ENCODE results near the gene FRMD4A. TPM values are rescaled to one million over a fixed set of nuclear protein-coding genes. Genes with fewer than 3 reads are reported as not detected.

Gene FRMD4A
- total RNA-seq, 2 donors from 2014 or later, result 0.35 to 0.50 TPM

DNA sequence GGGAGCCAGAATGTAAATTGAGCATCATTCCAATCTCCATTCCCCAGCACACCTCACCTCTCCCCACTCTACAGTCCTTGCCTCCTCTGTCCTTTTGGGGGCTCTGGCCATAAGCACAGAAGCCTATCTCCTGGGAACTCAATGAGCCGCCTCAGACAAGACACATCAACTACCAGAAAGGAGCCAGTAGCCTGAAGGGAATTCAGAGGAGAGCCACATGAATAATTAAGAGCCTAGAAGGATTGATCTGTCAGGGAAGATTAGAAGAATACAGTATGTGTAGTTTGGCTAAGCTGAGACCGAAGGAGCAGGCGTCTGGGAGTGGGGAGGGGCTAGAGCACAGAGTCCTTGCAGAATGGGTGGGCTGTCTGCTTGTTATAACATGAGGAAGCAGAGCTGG lies 31.2 kb downstream of the FRMD4A start:
- H3K27ac Mint-ChIP-seq, result no peak overlapping the region
- no peaks in the 10 kb centered on the region for H3K36me3 Mint-ChIP-seq (ENCODE audit: insufficient read depth in 2 of 2)
- H3K4me1 Mint-ChIP-seq (ENCODE audit: low read depth), result no peaks in the 10 kb centered on the region
- peaks cover 15% of the 10 kb centered on the region for H3K27me3 Mint-ChIP-seq (ENCODE audit: low read depth)
- no peak for ATAC-seq (replicated peaks in 1 of 2)
- DNase-seq, result no peak
- H3K9me3 Mint-ChIP-seq, result no peaks in the 10 kb centered on the region
- H3K4me3 Mint-ChIP-seq, result no peak overlapping the region

DNA sequence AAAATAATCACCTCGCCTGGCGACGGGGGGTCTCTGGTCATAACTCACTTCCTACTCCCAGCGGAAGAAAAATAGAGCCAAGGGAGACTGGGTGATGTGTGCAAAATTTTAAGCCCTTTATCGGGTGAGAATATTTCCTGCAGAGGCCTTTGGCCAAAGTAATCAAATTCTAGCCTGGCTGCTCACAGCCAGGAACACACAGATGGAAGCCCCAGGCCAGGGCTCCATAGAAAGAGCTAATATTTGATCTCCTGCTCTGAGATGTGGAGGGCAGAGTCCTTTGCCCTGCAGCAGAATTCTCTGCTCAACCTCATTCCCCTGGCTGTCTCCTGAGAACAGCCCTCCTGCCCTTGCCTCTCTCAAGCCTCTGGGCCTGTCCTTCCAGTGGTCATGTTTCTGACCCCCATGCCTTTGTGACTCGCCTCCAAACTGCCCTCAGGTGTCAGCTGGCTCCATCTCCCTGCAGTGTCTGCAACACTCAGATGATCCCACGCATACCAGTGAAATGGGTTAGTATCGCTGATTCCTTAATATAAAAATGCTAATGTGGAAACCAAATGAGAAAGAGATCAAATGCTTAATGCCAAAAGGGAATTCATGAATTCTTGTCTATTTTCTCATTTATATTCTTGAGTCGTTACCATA lies 34.5 kb downstream of the FRMD4A start:
- no peak for DNase-seq

DNA sequence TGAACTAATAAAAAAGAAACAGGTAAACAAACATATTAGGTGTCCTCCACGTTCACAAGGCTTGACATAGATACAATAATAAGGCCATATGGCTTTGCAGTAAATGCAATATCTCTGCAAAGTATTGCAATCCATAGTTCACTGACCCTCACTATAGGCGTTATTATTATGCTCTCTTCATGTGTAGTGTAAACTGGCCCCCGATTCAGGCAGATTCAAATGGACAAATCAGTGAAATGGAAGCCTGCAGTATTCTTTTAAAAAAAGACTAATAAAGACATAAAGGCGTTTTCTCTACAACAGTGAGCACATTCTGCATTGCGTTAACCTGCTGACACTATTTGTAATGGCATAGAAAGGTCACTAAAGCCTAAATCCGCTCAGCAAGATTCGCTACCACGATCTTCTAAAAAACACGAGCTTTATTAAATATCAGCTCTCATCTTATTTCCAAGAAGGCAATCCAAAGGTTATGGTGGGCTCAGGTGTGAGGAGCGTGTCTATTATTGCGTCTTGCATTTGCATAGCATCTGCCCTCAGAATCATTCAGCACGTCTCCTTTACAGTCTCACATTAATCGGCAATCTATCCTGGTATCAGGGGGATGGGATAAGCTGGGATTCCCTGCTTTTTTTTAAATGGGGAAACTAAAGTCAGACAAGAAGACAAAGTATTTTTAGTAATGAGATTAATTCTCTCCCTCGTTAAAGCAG lies 36.2 kb downstream of the FRMD4A start:
- no peaks in the 10 kb centered on the region for H3K4me1 Mint-ChIP-seq (ENCODE audit: low read depth)
- peaks cover 4 to 10% of the 10 kb centered on the region in 2 donors for H3K9me3 Mint-ChIP-seq
- ATAC-seq (replicated peaks in 1 of 2) (no peak), DNase-seq (no peak)
- peaks cover 15% of the 10 kb centered on the region for H3K27me3 Mint-ChIP-seq (ENCODE audit: low read depth)
- no peak overlapping the region for H3K4me3 Mint-ChIP-seq
- no peak overlapping the region for H3K27ac Mint-ChIP-seq
- H3K36me3 Mint-ChIP-seq (ENCODE audit: insufficient read depth in 2 of 2), result peaks cover 3 to 6% of the 10 kb centered on the region in 2 donors

More for the DNA sequence above, 34.5 kb downstream of the FRMD4A start:
- H3K36me3 Mint-ChIP-seq (ENCODE audit: insufficient read depth in 2 of 2), result peaks cover 3% of the 10 kb centered on the region in 2 donors
- H3K4me3 Mint-ChIP-seq, result no peak overlapping the region
- no peak for ATAC-seq (replicated peaks in 1 of 2)
- H3K27ac Mint-ChIP-seq, result no peak overlapping the region
- peaks cover 3 to 10% of the 10 kb centered on the region in 2 donors for H3K9me3 Mint-ChIP-seq
- no peaks in the 10 kb centered on the region for H3K4me1 Mint-ChIP-seq (ENCODE audit: low read depth)
- H3K27me3 Mint-ChIP-seq (ENCODE audit: low read depth), result peaks cover 15% of the 10 kb centered on the region

DNA sequence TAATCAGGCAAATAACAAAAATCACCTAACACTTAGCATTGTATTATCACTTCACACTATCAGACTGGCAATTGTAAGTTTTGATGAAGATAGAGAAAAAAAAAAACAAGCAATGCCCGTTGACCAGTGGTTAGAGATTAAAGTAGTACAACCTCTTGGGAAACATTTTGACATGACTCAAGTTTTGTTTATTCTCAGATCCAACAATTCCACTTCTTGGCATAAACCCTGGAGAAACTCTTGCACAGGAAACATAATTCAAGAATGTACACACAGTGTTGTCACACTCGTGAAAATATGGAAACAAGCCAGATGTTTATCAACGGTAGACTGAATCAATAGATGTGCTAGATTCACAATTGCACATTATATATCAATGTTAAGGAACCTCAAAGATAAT lies 37.2 kb downstream of the FRMD4A start:
- Mint-ChIP-seq H3K27ac (no peak overlapping the region), H3K36me3 (ENCODE audit: insufficient read depth in 2 of 2) (peaks cover 3 to 6% of the 10 kb centered on the region in 2 donors), H3K9me3 (peaks cover 4 to 10% of the 10 kb centered on the region in 2 donors), H3K4me3 (no peak overlapping the region), H3K4me1 (ENCODE audit: low read depth) (no peaks in the 10 kb centered on the region), H3K27me3 (ENCODE audit: low read depth) (peaks cover 19% of the 10 kb centered on the region)
- DNase-seq, result no peak
- ATAC-seq (replicated peaks in 1 of 2), result no peak

GRCh38 chr10:14291296-14291695 lies 39.4 kb downstream of the FRMD4A start:
- DNase-seq (no peak), ATAC-seq (replicated peaks in 1 of 2) (no peak)
- Mint-ChIP-seq H3K4me1 (ENCODE audit: low read depth) (peaks cover 6% of the 10 kb centered on the region), H3K27me3 (ENCODE audit: low read depth) (peaks cover 26% of the 10 kb centered on the region), H3K27ac (no peak overlapping the region), H3K36me3 (ENCODE audit: insufficient read depth in 2 of 2) (peaks cover 3 to 6% of the 10 kb centered on the region in 2 donors), H3K9me3 (peaks cover 7 to 10% of the 10 kb centered on the region in 2 donors), H3K4me3 (no peak overlapping the region)

- H3K27ac Mint-ChIP-seq, result no peak overlapping the region
- peaks cover 6% of the 10 kb centered on the region for H3K4me1 Mint-ChIP-seq (ENCODE audit: low read depth)
- H3K27me3 Mint-ChIP-seq (ENCODE audit: low read depth), result peaks cover 38% of the 10 kb centered on the region
- peaks cover 0 to 4% of the 10 kb centered on the region in 2 donors for H3K9me3 Mint-ChIP-seq
- H3K4me3 Mint-ChIP-seq, result no peak overlapping the region
- peaks cover 0 to 3% of the 10 kb centered on the region in 2 donors for H3K36me3 Mint-ChIP-seq (ENCODE audit: insufficient read depth in 2 of 2)
- ATAC-seq (replicated peaks in 1 of 2), result no peak
- DNase-seq, result no peak
Observed at GRCh38 chr10:14285941-14286560, 44.7 kb downstream of the FRMD4A start.

GRCh38 chr10:14282276-14282675 lies 48.4 kb downstream of the FRMD4A start:
- no peak overlapping the region for H3K4me3 Mint-ChIP-seq
- H3K9me3 Mint-ChIP-seq, result peaks cover 0 to 2% of the 10 kb centered on the region in 2 donors
- peaks cover under 1% of the 10 kb centered on the region for H3K4me1 Mint-ChIP-seq (ENCODE audit: low read depth)
- no peak overlapping the region for H3K27ac Mint-ChIP-seq
- H3K27me3 Mint-ChIP-seq (ENCODE audit: low read depth), result peaks cover 21% of the 10 kb centered on the region
- H3K36me3 Mint-ChIP-seq (ENCODE audit: insufficient read depth in 2 of 2), result no peaks in the 10 kb centered on the region
- DNase-seq, result no peak
- no peak for ATAC-seq (replicated peaks in 1 of 2)

DNA sequence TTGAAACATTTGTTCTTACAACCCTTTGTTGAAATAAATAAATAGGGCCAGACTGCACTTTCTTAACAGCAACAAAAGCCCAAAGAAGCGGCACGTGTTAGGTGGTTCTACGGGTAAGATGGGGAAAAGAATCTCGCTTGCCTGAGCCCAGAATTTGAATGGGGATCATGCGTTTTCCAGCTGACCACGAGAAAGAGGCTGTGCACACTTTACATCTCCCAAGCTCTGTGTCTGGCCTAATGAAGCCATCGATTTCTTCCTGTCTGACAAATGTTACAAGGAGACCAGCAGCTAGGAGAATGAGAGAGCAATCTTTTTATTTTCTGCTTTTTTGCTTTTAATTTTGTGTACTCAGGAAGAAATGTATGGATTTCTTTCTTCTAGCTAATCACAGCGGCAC lies 52.2 kb downstream of the FRMD4A start:
- ATAC-seq (replicated peaks in 1 of 2) (no peak), DNase-seq (no peak)
- peaks cover 21% of the 10 kb centered on the region for H3K27me3 Mint-ChIP-seq (ENCODE audit: low read depth)
- peaks cover 0 to 2% of the 10 kb centered on the region in 2 donors for H3K9me3 Mint-ChIP-seq
- H3K4me1 Mint-ChIP-seq (ENCODE audit: low read depth), result no peaks in the 10 kb centered on the region
- H3K36me3 Mint-ChIP-seq (ENCODE audit: insufficient read depth in 2 of 2), result no peaks in the 10 kb centered on the region
- no peak overlapping the region for H3K4me3 Mint-ChIP-seq
- no peak overlapping the region for H3K27ac Mint-ChIP-seq

DNA sequence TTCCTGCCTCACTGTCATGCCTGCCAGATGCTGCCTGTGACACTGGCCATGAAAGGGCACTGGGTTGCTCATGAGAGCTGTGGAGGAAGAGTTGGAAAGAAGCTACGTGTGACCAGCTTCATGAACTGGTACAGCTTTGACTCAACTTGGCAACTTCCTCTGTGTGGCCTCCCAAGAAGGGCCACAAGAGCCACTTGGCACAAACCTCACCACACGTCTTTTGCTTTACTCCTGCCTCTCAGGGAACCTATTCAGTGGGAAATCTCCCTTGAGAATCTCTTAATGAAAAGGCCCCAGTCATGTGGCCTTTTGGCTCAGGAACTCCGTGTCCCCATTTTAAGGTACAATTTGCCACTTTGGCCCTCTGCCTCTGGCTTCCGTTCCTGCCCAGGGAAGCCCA lies 54.5 kb downstream of the FRMD4A start:
- no peak for ATAC-seq (replicated peaks in 1 of 2)
- H3K36me3 Mint-ChIP-seq (ENCODE audit: insufficient read depth in 2 of 2), result no peaks in the 10 kb centered on the region
- DNase-seq, result no peak
- no peak overlapping the region for H3K27ac Mint-ChIP-seq
- peaks cover 15% of the 10 kb centered on the region for H3K27me3 Mint-ChIP-seq (ENCODE audit: low read depth)
- peaks cover 0 to 2% of the 10 kb centered on the region in 2 donors for H3K9me3 Mint-ChIP-seq
- no peak overlapping the region for H3K4me3 Mint-ChIP-seq
- no peaks in the 10 kb centered on the region for H3K4me1 Mint-ChIP-seq (ENCODE audit: low read depth)

- no peak for DNase-seq
- no peak for ATAC-seq (replicated peaks in 1 of 2)
- Mint-ChIP-seq H3K4me1 (ENCODE audit: low read depth) (no peaks in the 10 kb centered on the region), H3K27ac (no peak overlapping the region), H3K4me3 (no peak overlapping the region), H3K36me3 (ENCODE audit: insufficient read depth in 2 of 2) (no peaks in the 10 kb centered on the region), H3K27me3 (ENCODE audit: low read depth) (peaks cover 31% of the 10 kb centered on the region), H3K9me3 (peaks cover 0 to 2% of the 10 kb centered on the region in 2 donors)
Observed at GRCh38 chr10:14271621-14272020, 59.1 kb downstream of the FRMD4A start.

- Mint-ChIP-seq H3K36me3 (ENCODE audit: insufficient read depth in 2 of 2) (no peaks in the 10 kb centered on the region), H3K4me3 (no peak overlapping the region), H3K27me3 (ENCODE audit: low read depth) (peaks cover 31% of the 10 kb centered on the region), H3K27ac (no peak overlapping the region), H3K9me3 (peaks cover 0 to 2% of the 10 kb centered on the region in 2 donors), H3K4me1 (ENCODE audit: low read depth) (no peaks in the 10 kb centered on the region)
- ATAC-seq (replicated peaks in 1 of 2) (no peak), DNase-seq (no peak)
Observed at GRCh38 chr10:14270370-14270769, 60.4 kb downstream of the FRMD4A start.

DNA sequence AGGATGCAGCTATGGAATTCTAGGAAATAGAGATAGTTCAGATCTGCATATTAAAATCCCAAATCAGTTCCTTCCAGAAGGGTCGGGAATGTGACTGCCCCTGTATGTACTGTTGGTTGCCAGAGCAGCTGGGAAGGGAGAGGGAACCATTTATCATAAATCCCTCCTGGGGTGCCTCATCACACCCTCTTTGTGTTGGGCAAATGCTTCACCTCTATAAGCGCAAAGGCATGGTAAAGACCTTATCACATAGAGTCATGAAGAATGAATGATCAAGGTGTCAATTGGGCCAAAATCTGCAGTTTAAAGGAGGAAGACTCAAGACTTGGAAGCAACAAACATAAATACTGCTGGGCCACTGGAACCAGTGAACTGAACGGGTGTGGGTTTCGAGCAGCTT lies 65.0 kb downstream of the FRMD4A start:
- DNase-seq (no peak), ATAC-seq (replicated peaks in 1 of 2) (no peak)
- Mint-ChIP-seq H3K27ac (no peak overlapping the region), H3K4me3 (no peak overlapping the region), H3K27me3 (ENCODE audit: low read depth) (peaks cover 38% of the 10 kb centered on the region), H3K9me3 (no peaks in the 10 kb centered on the region), H3K36me3 (ENCODE audit: insufficient read depth in 2 of 2) (no peaks in the 10 kb centered on the region), H3K4me1 (ENCODE audit: low read depth) (no peaks in the 10 kb centered on the region)

DNA sequence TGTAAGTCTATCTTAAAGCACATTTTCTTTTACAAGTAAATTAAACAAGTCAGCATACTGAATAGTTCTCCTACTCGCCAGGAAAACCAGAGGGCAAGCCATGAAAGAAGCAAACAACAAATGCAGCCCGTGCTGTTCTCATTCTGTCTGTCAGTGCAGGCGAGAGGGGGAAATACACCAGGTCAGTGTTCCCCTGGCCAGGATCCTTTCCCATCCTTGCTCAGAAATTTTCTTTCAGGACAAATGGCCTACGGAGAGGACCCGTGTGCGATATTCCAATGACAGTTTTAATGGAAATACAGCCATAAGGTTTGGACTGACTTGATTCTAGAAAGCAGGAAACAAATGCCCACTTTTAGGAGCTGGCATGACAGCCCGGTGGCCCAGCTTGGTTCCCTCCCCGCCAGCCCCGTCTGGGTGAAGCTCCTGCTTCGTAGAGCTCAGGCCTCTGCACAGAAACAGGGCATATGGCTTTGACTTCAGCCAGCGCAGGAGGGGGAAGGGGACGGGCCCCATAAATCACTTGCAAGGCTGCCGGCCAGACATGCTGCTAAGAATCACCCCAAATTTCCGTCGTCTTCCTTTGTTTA lies 67.8 kb downstream of the FRMD4A start:
- no peak overlapping the region for H3K27ac Mint-ChIP-seq
- DNase-seq, result no peak
- no peaks in the 10 kb centered on the region for H3K36me3 Mint-ChIP-seq (ENCODE audit: insufficient read depth in 2 of 2)
- H3K27me3 Mint-ChIP-seq (ENCODE audit: low read depth), result peaks cover 25% of the 10 kb centered on the region
- no peak overlapping the region for H3K4me3 Mint-ChIP-seq
- H3K4me1 Mint-ChIP-seq (ENCODE audit: low read depth), result no peaks in the 10 kb centered on the region
- ATAC-seq (replicated peaks in 1 of 2), result no peak
- H3K9me3 Mint-ChIP-seq, result no peaks in the 10 kb centered on the region
